ENCODE measurements around the gene FER. TPM values are rescaled to one million over a fixed set of nuclear protein-coding genes. Genes with fewer than 3 reads are reported as not detected.

The FER gene
- total and polyA plus RNA-seq, 10 of the 15 experiments (the other 5 are each of a cell fraction or from before 2014, with no cell fraction given) = 4.4 to 19.1 (median 9.6) TPM

GRCh38 chr5:108881133-108881532 is 133.4 kb downstream of the FER start:
- no peak overlapping the region for H3K4me2 ChIP-seq (ENCODE audit: control insufficient read depth, insufficient read depth)
- WGBS (ENCODE audit: insufficient coverage, insufficient replicate concordance, low lambda C conversion rate, missing lambda C conversion rate) = 66% methylated on average over 6 of the region's 6 CpGs
- H3K4me3 ChIP-seq = no peak overlapping the region
- intact Hi-C loops (cut with micrococcal nuclease; ENCODE audit: unreplicated experiment) = no loop called here
- in situ Hi-C loops (cut with MboI) = no loop called here
- no peaks in the 10 kb centered on the region for H4K20me1 ChIP-seq (ENCODE audit: control insufficient read depth, insufficient read depth)
- CTCF ChIA-PET = no interaction called here
- SMC1A ChIA-PET (ENCODE audit: uncharacterized antibody, unreplicated experiment) = no interaction called here
- BruUV-seq (replicated peaks) = no TSS peak
- no peak for FAIRE-seq
- no peak for TF ChIP-seq RELA (IDR thresholded peaks at IDR 0.05; ENCODE audit: borderline replicate concordance, partially characterized antibody)
- TF ChIP-seq ZNF24 (IDR thresholded peaks at IDR 0.05) = no peak
- no peak for TF ChIP-seq KLF5 (IDR thresholded peaks at IDR 0.05; ENCODE audit: partially characterized antibody)
- TF ChIP-seq HSF1 (IDR thresholded peaks at IDR 0.05; ENCODE audit: low read depth, low read length) = no peak
- no peaks in the 10 kb centered on the region for H3K36me3 ChIP-seq (ENCODE audit: control insufficient read depth in 2 of 2, insufficient read depth in 2 of 2, low read length in 1 of 2)
- no peaks in the 10 kb centered on the region for H3K79me2 ChIP-seq (ENCODE audit: control insufficient read depth, insufficient read depth, low read length)
- H2AFZ ChIP-seq (ENCODE audit: control insufficient read depth, low read depth, low read length) = no peak overlapping the region
- H3K4me1 ChIP-seq (ENCODE audit: control insufficient read depth, insufficient read depth, low read length) = no peaks in the 10 kb centered on the region
- H3K9me3 ChIP-seq (replicated peaks; ENCODE audit: control insufficient read depth, insufficient read depth, low read length) = peaks cover 3% of the 10 kb centered on the region; the same call in 1 of the 3 replicates
- no peaks in the 10 kb centered on the region for H3K27me3 ChIP-seq (replicated peaks in 1 of 2; ENCODE audit: control insufficient read depth in 2 of 2, insufficient read depth in 2 of 2, low read length in 1 of 2)
- DNase-seq (ENCODE audit: low read depth, low spot score) = no peak
- POLR2A ChIA-PET = no interaction called here
- ATAC-seq = no peak
- H3K9ac ChIP-seq (ENCODE audit: control insufficient read depth, insufficient read depth, low read length) = no peak overlapping the region
- H3K27ac ChIP-seq (ENCODE audit: control insufficient read depth, insufficient read depth) = no peak overlapping the region
- RAD21 ChIA-PET (ENCODE audit: unreplicated experiment) = no interaction called here

DNA sequence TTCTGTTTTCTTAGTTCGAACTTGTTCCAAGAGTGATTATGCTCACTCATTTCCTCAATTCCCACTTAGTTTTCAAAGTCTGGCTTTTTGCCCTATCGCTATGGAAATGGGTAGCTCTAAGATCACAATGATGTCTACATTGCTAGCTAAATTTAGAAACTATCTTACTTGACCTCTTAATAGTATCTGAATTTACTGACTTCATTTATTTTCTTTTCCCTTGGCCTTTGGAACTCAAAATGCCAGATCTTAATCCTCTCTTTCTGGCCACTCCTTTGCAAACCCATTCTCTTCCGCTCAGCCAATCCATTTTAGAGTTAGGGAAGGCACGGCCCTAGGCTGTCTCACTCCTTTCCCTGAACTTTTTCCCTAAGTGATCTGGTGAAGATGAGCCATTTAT is 137.0 kb downstream of the FER start:
- H3K4me1 ChIP-seq (ENCODE audit: control insufficient read depth, insufficient read depth, low read length) = no peaks in the 10 kb centered on the region
- H3K27me3 ChIP-seq (replicated peaks in 1 of 2; ENCODE audit: control insufficient read depth in 2 of 2, insufficient read depth in 2 of 2, low read length in 1 of 2) = no peaks in the 10 kb centered on the region
- FAIRE-seq (no peak), DNase-seq (ENCODE audit: low read depth, low spot score) (no peak), ATAC-seq (no peak)
- H3K9me3 ChIP-seq (replicated peaks; ENCODE audit: control insufficient read depth, insufficient read depth, low read length) = peaks cover 3% of the 10 kb centered on the region; the same call in 1 of the 3 replicates
- H2AFZ ChIP-seq (ENCODE audit: control insufficient read depth, low read depth, low read length) = no peak overlapping the region
- H3K4me2 ChIP-seq (ENCODE audit: control insufficient read depth, insufficient read depth) = no peak overlapping the region
- no peaks in the 10 kb centered on the region for H3K79me2 ChIP-seq (ENCODE audit: control insufficient read depth, insufficient read depth, low read length)
- CTCF ChIA-PET = interaction anchor here (1.1 kb wide), 1 partner anchor 34 kb away, joined by 4 read pairs; no protein-coding TSS in a partner anchor
- BruUV-seq (replicated peaks) = no TSS peak
- H4K20me1 ChIP-seq (ENCODE audit: control insufficient read depth, insufficient read depth) = no peaks in the 10 kb centered on the region
- intact Hi-C loops (cut with micrococcal nuclease; ENCODE audit: unreplicated experiment) = no loop called here
- POLR2A ChIA-PET = no interaction called here
- H3K36me3 ChIP-seq (ENCODE audit: control insufficient read depth in 2 of 2, insufficient read depth in 2 of 2, low read length in 1 of 2) = no peaks in the 10 kb centered on the region
- 99% methylated on average over 4 of the region's 4 CpGs for WGBS (ENCODE audit: insufficient coverage, insufficient replicate concordance, low lambda C conversion rate, missing lambda C conversion rate)
- TF ChIP-seq BACH1 (IDR thresholded peaks at IDR 0.05; ENCODE audit: borderline replicate concordance) (no peak), HCFC1 (IDR thresholded peaks at IDR 0.05; ENCODE audit: low read length) (no peak), NBN (IDR thresholded peaks at IDR 0.05) (no peak), PML (IDR thresholded peaks at IDR 0.05; ENCODE audit: low read length) (no peak), CEBPB (IDR thresholded peaks at IDR 0.05; ENCODE audit: borderline replicate concordance in 1 of 2, low read depth in 2 of 2, low read length in 2 of 2) (no peak), SPI1 (IDR thresholded peaks at IDR 0.05; ENCODE audit: borderline replicate concordance, insufficient read depth, low read depth, low read length) (no peak), RB1 (IDR thresholded peaks at IDR 0.05; ENCODE audit: borderline replicate concordance) (no peak), CBX5 (IDR thresholded peaks at IDR 0.05; ENCODE audit: low read depth) (no peak), NR2F1 (conservative IDR thresholded peaks at IDR 0.05) (no peak)
- in situ Hi-C loops (cut with MboI) = no loop called here
- H3K9ac ChIP-seq (ENCODE audit: control insufficient read depth, insufficient read depth, low read length) = no peak overlapping the region
- RAD21 ChIA-PET (ENCODE audit: unreplicated experiment) = no interaction called here
- H3K4me3 ChIP-seq = no peak overlapping the region
- SMC1A ChIA-PET (ENCODE audit: uncharacterized antibody, unreplicated experiment) = no interaction called here
- no peak overlapping the region for H3K27ac ChIP-seq (ENCODE audit: control insufficient read depth, insufficient read depth)
